Ishikawa (cell line): ENCODE data around the gene KIF13A.

Experiments used
- EP300 ChIP-seq: IDR thresholded peaks from 2 replicates; pipeline ENCODE4 v1.6.1; 2012; ENCODE audit warnings: borderline replicate concordance
- FOXM1 ChIP-seq: IDR thresholded peaks from 2 replicates; pipeline ENCODE4 v1.6.1; 2012; ENCODE audit warnings: low read depth, borderline replicate concordance
- RAD21 ChIP-seq: IDR thresholded peaks from 2 replicates; pipeline ENCODE4 v1.6.1; 2012; ENCODE audit warnings: low read depth
- TEAD4 ChIP-seq: IDR thresholded peaks from 2 replicates; pipeline ENCODE4 v1.6.1; 2012
- TF ChIP-seq, protein P1 (sequence below): IDR thresholded peaks from 2 replicates; pipeline ENCODE4 v1.6.1; 2012

DNA sequence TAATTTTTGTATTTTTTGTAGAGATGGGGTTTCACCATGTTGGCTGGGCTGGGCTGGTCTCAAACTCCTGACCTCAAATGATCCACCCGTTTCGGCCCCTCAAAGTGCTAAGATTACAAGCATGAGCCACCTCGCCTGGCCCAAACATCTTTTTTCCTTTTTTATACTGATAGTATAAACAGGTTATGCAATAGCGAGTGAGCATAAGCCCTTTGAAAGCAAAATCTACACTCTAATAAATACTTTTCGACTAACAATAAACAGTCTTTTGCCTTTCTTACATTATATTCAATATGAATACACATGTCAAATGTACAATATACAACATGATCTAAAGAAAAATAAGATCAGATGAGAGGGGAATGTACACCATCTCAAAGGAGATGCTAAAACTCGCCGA is 38.7 kb downstream of the KIF13A start:
- TF ChIP-seq EP300 (no peak), RAD21 (no peak), FOXM1 (no peak), TEAD4 (no peak)
- TF ChIP-seq, protein P1, sequence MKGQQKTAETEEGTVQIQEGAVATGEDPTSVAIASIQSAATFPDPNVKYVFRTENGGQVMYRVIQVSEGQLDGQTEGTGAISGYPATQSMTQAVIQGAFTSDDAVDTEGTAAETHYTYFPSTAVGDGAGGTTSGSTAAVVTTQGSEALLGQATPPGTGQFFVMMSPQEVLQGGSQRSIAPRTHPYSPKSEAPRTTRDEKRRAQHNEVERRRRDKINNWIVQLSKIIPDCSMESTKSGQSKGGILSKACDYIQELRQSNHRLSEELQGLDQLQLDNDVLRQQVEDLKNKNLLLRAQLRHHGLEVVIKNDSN: no peak
